RWPE2 (cell line): Measurements from ENCODE around the gene RASA4.
"Not testable (repeated sequence)": the region's sequence is repeated elsewhere in the genome, so short reads cannot be mapped to it uniquely, and the experiment has no call there.

Source experiments
- ATAC-seq: fragments of 200-7000 bp; cut with Tn5 transposase; 3 replicates; pipeline ENCODE4 v1.9.1; 2021; ENCODE audit warnings: low read depth
- DNase-seq: peaks from one replicate; pipeline ENCODE4 v3.0.0-alpha.2; 2020; ENCODE audit warnings: low spot score
- H3K27ac ChIP-seq: fragments of 450-650 bp; 2 replicates; pipeline ENCODE4 v1.5.1; 2017; ENCODE audit warnings: mild to moderate bottlenecking; ENCODE audit not compliant: poor library complexity, severe bottlenecking
- H3K27me3 ChIP-seq: fragments of 250-450 bp; sonication (Bioruptor Pico); 2 replicates; pipeline ENCODE4 v1.5.1; 2021; ENCODE audit warnings: mild to moderate bottlenecking, moderate library complexity; ENCODE audit not compliant: insufficient read depth, poor library complexity, severe bottlenecking
- H3K36me3 ChIP-seq: fragments of 250-450 bp; sonication (Bioruptor Pico); 2 replicates; pipeline ENCODE4 v1.5.1; 2020; ENCODE audit warnings: low read depth, mild to moderate bottlenecking, moderate library complexity
- H3K4me1 ChIP-seq: fragments of 250-450 bp; sonication (Bioruptor Pico); 2 replicates; pipeline ENCODE4 v1.5.1; 2021; ENCODE audit warnings: mild to moderate bottlenecking, moderate library complexity; ENCODE audit not compliant: insufficient read depth, poor library complexity, severe bottlenecking
- H3K4me3 ChIP-seq: fragments of 250-450 bp; sonication (Bioruptor Pico); 2 replicates; pipeline ENCODE4 v1.5.1; 2021; ENCODE audit warnings: mild to moderate bottlenecking, moderate library complexity; ENCODE audit not compliant: severe bottlenecking
- H3K9me3 ChIP-seq: fragments of 250-450 bp; sonication (Bioruptor Pico); 2 replicates; pipeline ENCODE4 v1.5.1; 2021; ENCODE audit warnings: mild to moderate bottlenecking, moderate library complexity; ENCODE audit not compliant: severe bottlenecking

The RASA4 gene

DNA sequence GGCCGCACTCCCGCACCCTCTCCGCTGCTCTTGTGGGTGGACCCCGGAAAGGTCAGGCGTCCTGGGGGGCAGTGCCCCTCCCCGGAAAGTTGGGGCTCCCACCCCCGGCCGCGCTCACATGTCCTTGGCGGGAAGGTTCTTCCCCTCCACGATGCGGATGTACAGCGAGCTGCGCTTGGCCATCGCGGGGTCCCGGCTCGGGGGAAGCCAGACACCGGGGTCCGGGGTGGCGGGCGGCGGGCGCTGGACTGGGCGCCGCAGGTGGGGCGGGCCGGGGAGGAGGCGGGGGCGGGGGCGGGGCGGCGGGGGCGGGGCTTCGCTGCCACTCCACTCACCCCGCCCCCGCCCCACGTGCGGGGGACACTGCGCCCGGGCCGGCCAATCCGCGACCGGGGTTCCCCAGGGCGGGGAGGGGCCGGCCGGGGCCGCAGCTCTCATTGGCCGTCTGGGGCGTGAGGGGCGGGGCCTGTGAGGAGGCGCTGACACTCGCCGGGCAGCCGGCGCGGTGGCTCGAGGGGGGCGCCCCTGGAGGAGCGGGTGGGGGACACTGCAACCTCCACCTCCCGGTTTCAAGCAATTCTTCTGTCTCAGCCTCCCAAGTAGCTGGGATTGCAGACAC lies at the start of gene RASA4:
Gene RASA4, minus strand, starts transcription at position 250 of the 619 bp plus-strand sequence. Its CDS starts 67 bp downstream, at position 183.
- H3K4me1 ChIP-seq, H3K27me3 ChIP-seq, H3K27ac ChIP-seq, H3K36me3 ChIP-seq, H3K4me3 ChIP-seq, H3K9me3 ChIP-seq: not testable (repeated sequence)
- DNase-seq (peak; percentile 61), ATAC-seq (peak; percentile 91)

DNA sequence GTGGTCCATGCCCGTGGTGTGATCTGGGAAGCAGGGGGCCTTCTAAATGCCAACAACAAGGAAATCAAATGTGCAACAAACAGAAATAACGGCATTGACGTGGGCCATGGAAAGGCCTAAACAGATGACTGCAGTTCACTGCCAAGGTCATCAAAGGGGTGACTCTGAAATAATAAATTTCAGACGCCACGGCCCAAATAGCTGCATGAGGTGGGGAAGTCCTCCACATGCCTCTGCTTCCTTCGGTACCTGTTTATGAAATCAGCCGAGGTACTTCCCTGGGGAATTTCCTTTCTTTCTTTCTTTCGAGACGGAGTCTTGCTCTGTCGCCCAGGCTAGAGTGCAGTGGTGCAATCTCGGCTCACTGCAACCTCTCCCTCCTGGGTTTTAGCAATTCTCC lies 48.2 kb upstream of the RASA4 start:
- not testable (repeated sequence) for H3K36me3 ChIP-seq, ATAC-seq, H3K27me3 ChIP-seq, H3K27ac ChIP-seq, H3K9me3 ChIP-seq, H3K4me3 ChIP-seq, H3K4me1 ChIP-seq
- DNase-seq, result peak; percentile 13

DNA sequence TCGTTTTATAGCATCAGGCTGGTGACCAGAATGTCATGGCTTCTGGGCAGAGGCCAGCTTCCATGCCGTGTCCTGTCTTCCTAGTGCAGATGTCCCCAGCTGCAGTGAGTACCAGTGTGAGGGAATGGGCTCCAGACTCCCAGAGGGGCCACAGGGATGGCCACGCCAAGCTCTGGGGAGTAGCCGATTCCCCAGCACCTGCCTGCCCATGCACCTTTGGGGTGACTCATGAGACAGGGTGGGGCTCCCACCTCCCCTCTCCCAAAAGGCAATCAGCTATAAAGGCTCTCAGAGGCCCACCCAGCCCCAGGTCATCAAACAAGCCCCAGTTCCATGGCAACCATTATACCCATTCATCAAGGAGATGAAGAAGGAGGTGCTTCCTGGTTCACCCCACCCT lies 33.4 kb upstream of the RASA4 start, which contains the start of gene SPDYE2B:
Gene SPDYE2B, plus strand, starts transcription at position 396 of the 400 bp plus-strand sequence. CDS start 2,030 bp downstream, outside the sequence.
- H3K36me3 ChIP-seq, DNase-seq, H3K9me3 ChIP-seq, H3K4me1 ChIP-seq, ATAC-seq, H3K27me3 ChIP-seq, H3K4me3 ChIP-seq, H3K27ac ChIP-seq: not testable (repeated sequence)

DNA sequence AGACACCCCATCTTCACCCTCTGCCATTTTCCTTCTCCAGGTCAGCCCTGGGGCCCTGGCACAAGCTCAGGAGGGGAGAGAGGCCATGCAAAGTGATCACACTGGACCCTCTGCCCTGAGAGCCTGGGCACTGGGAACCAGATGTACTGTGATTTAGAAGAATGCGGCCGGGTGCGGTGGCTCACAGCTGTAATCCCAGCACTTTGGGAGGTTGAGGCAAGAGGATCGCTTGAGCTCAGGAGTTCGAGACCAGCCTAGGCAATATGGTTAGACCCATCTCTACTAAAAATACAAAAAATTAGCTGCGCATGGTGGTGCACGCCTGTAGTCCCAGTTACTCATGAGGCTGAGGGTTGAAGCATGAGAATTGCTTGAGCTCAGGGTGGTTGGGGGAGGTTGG lies 31.3 kb upstream of the RASA4 start:
- not testable (repeated sequence) for H3K9me3 ChIP-seq, H3K27me3 ChIP-seq, H3K4me3 ChIP-seq, H3K27ac ChIP-seq, ATAC-seq, DNase-seq, H3K36me3 ChIP-seq, H3K4me1 ChIP-seq

DNA sequence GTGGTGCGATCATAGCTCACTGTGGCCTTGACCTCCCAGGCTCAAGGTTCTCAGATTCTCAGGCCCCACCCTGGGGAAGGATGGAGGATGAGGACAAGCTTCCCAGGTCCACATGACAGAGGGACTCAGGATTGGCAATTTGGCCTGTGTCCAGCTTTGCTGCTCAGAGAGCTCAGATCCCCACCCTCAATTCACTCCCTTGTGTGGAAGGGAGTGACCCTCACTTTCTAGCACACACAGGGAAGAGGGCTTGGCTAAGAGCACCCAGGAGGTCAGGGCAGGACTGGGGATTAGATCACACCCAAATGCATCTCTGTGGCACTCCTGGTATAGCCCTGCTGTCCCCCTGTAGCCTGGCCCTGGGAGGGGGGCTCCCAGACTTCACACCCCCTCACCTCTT lies 26.8 kb upstream of the RASA4 start:
- not testable (repeated sequence) for H3K36me3 ChIP-seq, H3K27ac ChIP-seq, H3K4me1 ChIP-seq, H3K27me3 ChIP-seq, H3K9me3 ChIP-seq, H3K4me3 ChIP-seq, DNase-seq, ATAC-seq

DNA sequence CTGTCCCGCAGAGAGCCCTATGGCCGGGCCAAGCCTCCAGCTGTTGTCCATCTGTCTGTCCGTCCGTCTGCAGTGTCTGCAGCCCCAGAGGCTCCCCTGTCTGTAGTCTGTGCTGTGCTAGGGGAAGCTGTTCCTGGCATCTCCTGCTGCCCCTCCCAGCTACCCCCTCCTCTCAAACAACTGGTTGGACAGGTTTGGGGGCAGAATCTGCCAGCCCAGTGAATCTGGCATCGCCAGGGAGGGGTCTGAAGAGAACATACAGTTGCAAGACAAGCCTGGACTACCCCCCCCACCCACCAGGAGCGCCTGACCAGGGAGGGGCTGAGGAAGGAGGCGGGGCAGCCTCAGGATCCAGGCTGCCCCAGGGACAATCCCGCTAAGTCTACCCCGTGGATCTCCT lies 26.1 kb upstream of the RASA4 start, which contains the start of gene UPK3BL1:
Gene UPK3BL1, minus strand, starts transcription at position 101 of the 400 bp plus-strand sequence. Its CDS starts 50 bp downstream, at position 51.
- H3K36me3 ChIP-seq, H3K4me3 ChIP-seq, H3K9me3 ChIP-seq, DNase-seq, H3K27ac ChIP-seq, H3K4me1 ChIP-seq, H3K27me3 ChIP-seq: not testable (repeated sequence)
- ATAC-seq, result peak; percentile 20

DNA sequence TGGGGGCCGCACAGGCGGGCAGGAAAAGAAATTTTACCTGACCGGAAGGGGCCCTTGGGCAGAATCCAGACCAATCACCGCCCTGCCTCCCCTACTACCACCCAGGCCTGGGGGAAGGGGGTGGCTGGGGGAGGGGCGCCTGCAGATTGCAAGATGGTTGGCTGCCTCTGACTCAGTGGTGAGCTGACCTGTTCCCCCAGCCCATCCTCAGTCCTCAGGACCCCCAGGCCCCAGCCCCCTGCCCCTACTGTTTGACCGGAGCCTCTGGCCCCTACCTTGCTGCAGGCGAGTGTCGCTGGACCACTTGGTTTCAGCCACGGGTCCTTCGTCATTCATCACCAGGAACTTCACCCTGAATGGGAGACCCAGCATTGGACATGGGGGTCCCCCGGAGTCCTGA lies 22.3 kb upstream of the RASA4 start:
- DNase-seq, result peak; percentile 55
- H3K27me3 ChIP-seq, H3K9me3 ChIP-seq, H3K36me3 ChIP-seq, H3K4me3 ChIP-seq, H3K27ac ChIP-seq, H3K4me1 ChIP-seq: not testable (repeated sequence)
- ATAC-seq, result peak; percentile 1; the same call in 1 of the 3 replicates

DNA sequence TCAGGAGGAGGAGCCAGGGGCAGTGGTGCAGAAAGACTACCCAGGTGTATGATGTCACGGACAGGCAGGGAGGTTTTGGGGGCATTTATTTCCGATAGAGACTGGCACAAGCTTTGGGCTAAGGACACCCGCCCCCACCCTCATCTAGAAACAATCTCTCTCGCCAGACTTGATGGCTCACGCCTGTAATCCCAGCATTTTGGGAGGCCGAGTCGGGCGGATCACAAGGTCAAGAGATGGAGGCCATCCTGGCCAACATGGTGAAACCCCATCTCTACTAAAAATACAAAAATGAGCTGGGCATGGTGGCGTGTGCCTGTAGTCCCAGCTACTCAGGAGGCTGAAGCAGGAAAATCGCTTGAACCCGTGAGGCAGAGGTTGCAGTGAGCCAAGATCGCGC lies 20.4 kb upstream of the RASA4 start:
- H3K27ac ChIP-seq, H3K27me3 ChIP-seq, H3K4me3 ChIP-seq, H3K9me3 ChIP-seq, ATAC-seq, DNase-seq, H3K4me1 ChIP-seq, H3K36me3 ChIP-seq: not testable (repeated sequence)

DNA sequence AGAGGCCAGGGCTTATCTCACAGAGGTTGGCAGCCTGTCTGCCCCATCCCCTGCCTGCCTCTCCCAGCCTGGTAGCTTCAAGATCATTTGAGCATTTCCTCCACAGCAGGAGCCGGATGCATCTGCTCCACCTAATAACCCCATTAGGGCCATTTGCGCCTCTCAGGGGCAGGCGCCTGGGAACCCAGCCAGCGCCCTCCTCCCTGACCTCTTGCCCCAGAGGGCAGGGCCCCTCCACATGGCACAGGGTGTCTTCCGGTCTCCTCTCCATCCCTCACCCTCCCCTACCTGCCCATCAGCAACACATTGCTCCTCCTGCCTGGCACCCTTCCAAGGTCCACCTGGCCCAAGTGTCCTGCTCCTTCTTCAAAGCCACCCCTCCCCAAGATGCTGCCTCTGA lies 18.8 kb upstream of the RASA4 start:
- not testable (repeated sequence) for DNase-seq, H3K4me3 ChIP-seq, H3K9me3 ChIP-seq, H3K36me3 ChIP-seq, H3K27me3 ChIP-seq, H3K27ac ChIP-seq, ATAC-seq, H3K4me1 ChIP-seq

DNA sequence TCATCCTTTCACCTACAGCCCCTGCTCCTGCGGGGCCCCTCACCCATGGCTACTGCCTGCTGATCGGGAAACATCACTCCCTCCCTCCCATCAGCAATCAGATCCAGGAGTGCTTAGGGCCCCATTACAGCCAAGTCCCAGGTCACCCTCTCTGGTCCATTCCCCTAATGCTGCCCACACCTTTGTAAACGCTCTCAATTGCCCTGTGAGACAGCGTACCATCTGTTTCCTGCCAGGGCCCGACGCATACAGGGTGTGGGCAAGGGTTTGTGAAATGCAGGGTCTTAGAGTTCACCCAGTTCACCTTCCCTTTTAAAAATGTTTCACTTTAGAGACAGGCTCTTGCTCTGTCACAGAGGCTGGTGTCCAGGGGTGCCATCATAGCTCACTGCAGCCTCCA lies 17.7 kb upstream of the RASA4 start:
- not testable (repeated sequence) for H3K36me3 ChIP-seq, ATAC-seq, H3K27me3 ChIP-seq, H3K9me3 ChIP-seq, DNase-seq, H3K27ac ChIP-seq, H3K4me1 ChIP-seq, H3K4me3 ChIP-seq

DNA sequence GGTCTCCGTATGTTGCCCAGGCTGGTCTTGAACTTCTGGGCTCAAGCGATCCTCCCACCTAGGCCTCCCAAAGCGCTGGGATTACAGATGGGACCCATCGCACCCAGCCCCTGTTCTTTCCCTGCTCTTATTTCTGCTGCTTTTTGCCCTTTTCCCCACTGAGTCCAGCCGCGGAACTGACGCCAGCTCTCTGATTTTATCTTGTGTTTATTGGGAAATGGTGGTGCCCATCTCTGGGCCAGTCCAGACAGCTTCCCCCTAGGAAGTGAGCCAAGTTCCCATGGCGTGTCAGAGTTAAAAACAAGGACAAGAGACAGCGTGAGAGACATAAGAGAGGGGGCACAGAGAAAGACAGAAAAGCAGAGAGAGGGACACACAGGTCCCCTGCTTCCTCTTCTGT lies 14.1 kb upstream of the RASA4 start:
- DNase-seq (peak; percentile 84), ATAC-seq (peak; percentile 85)
- H3K27me3 ChIP-seq, H3K36me3 ChIP-seq, H3K4me3 ChIP-seq, H3K9me3 ChIP-seq, H3K4me1 ChIP-seq, H3K27ac ChIP-seq: not testable (repeated sequence)
